HEK293 (cell line): ENCODE measurements around the gene ADGRG7.

ENCODE experiments used
- CTCF ChIA-PET: fragments of 350-600 bp; formaldehyde crosslinking; extraction: SDS; loops from one replicate; lab custom pipeline; 2021; ENCODE audit warnings: antibody characterized with exemption; lab: Yijun Ruan, JAX
- POLR2A ChIA-PET: fragments of 300-600 bp; formaldehyde crosslinking; extraction: SDS; loops from one replicate; lab custom pipeline; 2020; ENCODE audit warnings: antibody characterized with exemption, inconsistent platforms; lab: Yijun Ruan, JAX
- H3K27ac ChIP-seq: fragments of 200-500 bp; sonication (Bioruptor generic); 2 replicates; pipeline ENCODE4 v1.5.1; 2014; ENCODE audit warnings: low read depth, low read length, control low read depth, inconsistent platforms; ENCODE audit errors: extremely low read depth
- H3K36me3 ChIP-seq, 2 experiments: fragments of 200-500 bp in 1 of 2; sonication (Bioruptor generic) in 1 of 2; 1 replicate in 1 of 2; 2 replicates in 1 of 2; pipeline ENCODE4 v1.5.1; 2014 to 2017; ENCODE audit warnings: inconsistent platforms in 2 of 2, low read length in 2 of 2; ENCODE audit not compliant: control insufficient read depth in 2 of 2, insufficient read depth in 1 of 2
- H3K4me1 ChIP-seq: fragments of 200-500 bp; sonication (Bioruptor generic); 2 replicates; pipeline ENCODE4 v1.5.1; 2014; ENCODE audit warnings: mild to moderate bottlenecking, low read length, inconsistent platforms; ENCODE audit not compliant: control insufficient read depth, insufficient read depth
- H3K4me3 ChIP-seq: 2 replicates; pipeline ENCODE4 v1.5.1; 2011; ENCODE audit warnings: low read depth, mild to moderate bottlenecking, control low read depth, low read length, moderate library complexity
- H3K9me3 ChIP-seq: fragments of 200-500 bp; sonication (Bioruptor generic); 2 replicates; pipeline ENCODE4 v1.5.1; 2014; ENCODE audit warnings: low read depth, low read length, inconsistent platforms; ENCODE audit not compliant: control insufficient read depth, insufficient read depth
- GLI2 ChIP-seq: fragments of 450-650 bp; formaldehyde crosslinking; IDR thresholded peaks from 2 replicates; pipeline ENCODE4; 2017; ENCODE audit warnings: missing biosample characterization, missing genetic modification characterization, low read depth, borderline replicate concordance
- REST ChIP-seq: fragments of 450-650 bp; formaldehyde crosslinking; IDR thresholded peaks from 2 replicates; pipeline ENCODE4 v1.5.1; 2016; ENCODE audit warnings: missing biosample characterization, missing genetic modification characterization
- SALL2 ChIP-seq: fragments of 450-650 bp; formaldehyde crosslinking; IDR thresholded peaks from 2 replicates; pipeline ENCODE4 v1.5.0; 2017; ENCODE audit warnings: missing biosample characterization, mild to moderate bottlenecking, missing genetic modification characterization, borderline replicate concordance
- SP2 ChIP-seq: fragments of 450-650 bp; formaldehyde crosslinking; IDR thresholded peaks from 2 replicates; pipeline ENCODE4 v1.5.1; 2016; ENCODE audit warnings: missing biosample characterization, missing genetic modification characterization
- SP3 ChIP-seq: fragments of 450-650 bp; formaldehyde crosslinking; IDR thresholded peaks from 2 replicates; pipeline ENCODE4 v1.5.1; 2016; ENCODE audit warnings: missing biosample characterization, missing genetic modification characterization
- ZBTB11 ChIP-seq: fragments of 450-650 bp; formaldehyde crosslinking; conservative IDR thresholded peaks from 2 replicates; pipeline ENCODE4 v1.5.1; 2016; ENCODE audit warnings: low read depth, missing biosample characterization, missing genetic modification characterization
- ZBTB6 ChIP-seq: fragments of 450-650 bp; formaldehyde crosslinking; IDR thresholded peaks from 2 replicates; pipeline ENCODE4 v1.5.1; 2017; ENCODE audit warnings: missing biosample characterization, missing genetic modification characterization
- ZIC2 ChIP-seq: fragments of 450-650 bp; formaldehyde crosslinking; IDR thresholded peaks from 2 replicates; pipeline ENCODE4 v1.5.1; 2016; ENCODE audit warnings: missing biosample characterization, missing genetic modification characterization
- ZNF133 ChIP-seq: fragments of 450-650 bp; formaldehyde crosslinking; IDR thresholded peaks from 2 replicates; pipeline ENCODE4 v1.5.1; 2016; ENCODE audit warnings: missing biosample characterization, missing genetic modification characterization
- ZNF433 ChIP-seq: fragments of 450-650 bp; formaldehyde crosslinking; IDR thresholded peaks from 2 replicates; pipeline ENCODE4 v1.5.1; 2016; ENCODE audit warnings: missing biosample characterization, missing genetic modification characterization, low read depth
- ZNF48 ChIP-seq: fragments of 450-650 bp; formaldehyde crosslinking; IDR thresholded peaks from 2 replicates; pipeline ENCODE4 v1.5.1; 2016; ENCODE audit warnings: missing biosample characterization, missing genetic modification characterization
- ZNF514 ChIP-seq: fragments of 450-650 bp; formaldehyde crosslinking; IDR thresholded peaks from 2 replicates; pipeline ENCODE4 v1.5.1; 2016; ENCODE audit warnings: missing biosample characterization, missing genetic modification characterization
- ZNF521 ChIP-seq: fragments of 450-650 bp; formaldehyde crosslinking; IDR thresholded peaks from 2 replicates; pipeline ENCODE4 v1.5.1; 2017; ENCODE audit warnings: missing biosample characterization, mild to moderate bottlenecking, missing genetic modification characterization
- ZNF555 ChIP-seq: fragments of 450-650 bp; formaldehyde crosslinking; conservative IDR thresholded peaks from 2 replicates; pipeline ENCODE4 v1.5.1; 2017; ENCODE audit warnings: missing biosample characterization, mild to moderate bottlenecking, missing genetic modification characterization, inconsistent platforms
- ZNF561 ChIP-seq: fragments of 450-650 bp; IDR thresholded peaks from 2 replicates; pipeline ENCODE4 v1.5.1; 2018; ENCODE audit warnings: missing biosample characterization, missing genetic modification characterization, borderline replicate concordance
- ZNF654 ChIP-seq: fragments of 450-650 bp; formaldehyde crosslinking; IDR thresholded peaks from 2 replicates; pipeline ENCODE4 v1.5.1; 2016; ENCODE audit warnings: low read depth, missing biosample characterization, missing genetic modification characterization
- TF ChIP-seq, protein P1 (sequence below): fragments of 450-650 bp; formaldehyde crosslinking; IDR thresholded peaks from 2 replicates; pipeline ENCODE4 v1.5.1; 2016; ENCODE audit warnings: missing biosample characterization, missing genetic modification characterization

Gene ADGRG7

DNA sequence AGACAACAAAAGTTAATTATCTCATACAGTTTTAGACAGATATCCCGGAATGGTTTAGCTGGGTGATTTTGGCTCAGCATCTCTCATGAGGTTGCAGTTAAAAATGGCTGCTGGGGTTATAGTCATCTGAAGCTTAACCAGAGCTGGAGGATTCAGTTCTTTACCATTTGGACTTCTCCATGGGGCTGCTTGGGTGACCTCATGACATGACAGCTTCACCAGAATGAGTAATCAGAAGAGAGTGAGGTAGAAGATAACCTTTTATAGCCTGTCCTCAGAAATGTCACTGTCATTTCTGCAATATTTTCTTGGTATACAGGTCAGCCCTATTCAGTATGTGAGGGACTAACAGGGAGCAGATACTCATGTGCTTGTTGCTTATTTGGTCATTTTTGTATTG is 130.8 kb downstream of the ADGRG7 start (continued):
- TF ChIP-seq ZBTB6, result no peak
- TF ChIP-seq, all 188 proteins: peak for 0

DNA sequence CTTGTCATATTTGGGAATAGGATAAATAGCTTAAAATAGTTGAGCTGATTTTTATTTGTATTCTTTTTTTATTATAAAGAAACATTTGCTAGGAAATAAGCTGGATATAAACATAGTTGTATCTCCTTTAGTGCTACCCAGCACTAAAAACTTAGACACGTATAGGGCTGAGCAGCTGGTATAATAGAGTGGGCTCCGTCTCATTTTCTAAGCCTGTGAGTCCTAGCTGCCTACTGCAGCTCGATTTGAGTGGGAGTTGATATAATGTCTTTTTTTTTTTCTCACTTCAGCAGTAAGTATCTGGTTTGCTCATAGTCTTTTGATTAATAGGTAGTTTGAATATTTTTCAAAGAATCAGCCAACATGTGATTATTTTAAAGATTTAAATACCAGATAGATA is 134.1 kb downstream of the ADGRG7 start:
- Histone ChIP-seq H3K36me3 (peaks cover 24 to 85% of the 10 kb centered on the region in 2 experiments), H3K4me1 (no peaks in the 10 kb centered on the region), H3K27ac (no peak overlapping the region), H3K9me3 (no peaks in the 10 kb centered on the region), H3K4me3 (no peak overlapping the region)
- ChIA-PET CTCF (interaction anchor here (0.6 kb wide), 1 partner anchor 116 kb away, joined by 5 read pairs; no protein-coding TSS in a partner anchor), POLR2A (no interaction called here)
- TF ChIP-seq REST (tag by site-specific recombination) (no peak), ZBTB11 (tag by site-specific recombination) (no peak), ZNF514 (tag by site-specific recombination) (no peak), SP3 (no peak), ZNF133 (tag by site-specific recombination) (no peak), ZIC2 (tag by site-specific recombination) (no peak), SP2 (tag by site-specific recombination) (no peak), ZNF555 (no peak), ZNF561 (tag by site-specific recombination) (no peak)
- TF ChIP-seq, protein P1, sequence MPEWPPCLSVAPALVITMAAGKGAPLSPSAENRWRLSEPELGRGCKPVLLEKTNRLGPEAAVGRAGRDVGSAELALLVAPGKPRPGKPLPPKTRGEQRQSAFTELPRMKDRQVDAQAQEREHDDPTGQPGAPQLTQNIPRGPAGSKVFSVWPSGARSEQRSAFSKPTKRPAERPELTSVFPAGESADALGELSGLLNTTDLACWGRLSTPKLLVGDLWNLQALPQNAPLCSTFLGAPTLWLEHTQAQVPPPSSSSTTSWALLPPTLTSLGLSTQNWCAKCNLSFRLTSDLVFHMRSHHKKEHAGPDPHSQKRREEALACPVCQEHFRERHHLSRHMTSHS, result no peak

- CTCF ChIA-PET, result interaction anchor here (0.7 kb wide), 1 partner anchor 18 kb away, joined by 3 read pairs; no protein-coding TSS in a partner anchor
- H3K27ac ChIP-seq, result no peak overlapping the region
- H3K4me1 ChIP-seq, result no peaks in the 10 kb centered on the region
- POLR2A ChIA-PET, result no interaction called here
- TF ChIP-seq GLI2 (tag by site-specific recombination), result no peak
- no peak for TF ChIP-seq ZNF521 (tag by site-specific recombination)
- TF ChIP-seq ZNF433, result no peak
- TF ChIP-seq ZNF654 (tag by site-specific recombination), result no peak
- TF ChIP-seq, protein P1, result no peak
- TF ChIP-seq ZNF48 (tag by site-specific recombination), result no peak
- TF ChIP-seq SALL2 (tag by site-specific recombination), result no peak
- no peak for TF ChIP-seq ZBTB6
- no peaks in the 10 kb centered on the region for H3K9me3 ChIP-seq
- peaks cover 16 to 85% of the 10 kb centered on the region in 2 experiments for H3K36me3 ChIP-seq
- H3K4me3 ChIP-seq, result no peak overlapping the region
Measured at GRCh38 chr3:100744671-100745070, 135.3 kb downstream of the ADGRG7 start.
